ENCODE data around the gene MYH14. TPM values are rescaled to one million over a fixed set of nuclear protein-coding genes. Genes with fewer than 3 reads are reported as not detected.
A peak's percentile ranks its signal among the peaks of the same experiment; 100 is the strongest.

The MYH14 gene
- total RNA-seq, result 91.0 TPM

- peak; percentile 92 for DNase-seq (ENCODE audit: low spot score)
Measured at GRCh38 chr19:50203281-50204080, at the start of gene MYH14. MYH14 (plus strand) TSS chr19:50203622; CDS start chr19:50210366, 6,744 bp downstream.

- DNase-seq (ENCODE audit: low spot score), result no peak
Measured at GRCh38 chr19:50154529-50154928, 48.9 kb upstream of the MYH14 start.

GRCh38 chr19:50155520-50156109, 47.8 kb upstream of the MYH14 start:
- DNase-seq (ENCODE audit: low spot score), result no peak

- DNase-seq (ENCODE audit: low spot score), result no peak
Measured at GRCh38 chr19:50158577-50158976, 44.8 kb upstream of the MYH14 start.

- DNase-seq (ENCODE audit: low spot score), result no peak
Measured at GRCh38 chr19:50159078-50159477, 44.3 kb upstream of the MYH14 start.

- no peak for DNase-seq (ENCODE audit: low spot score)
Measured at GRCh38 chr19:50162988-50163387, 40.4 kb upstream of the MYH14 start, which contains the start of gene IZUMO2. IZUMO2 (minus strand) TSS chr19:50163281; CDS start chr19:50163194, 87 bp downstream.

- DNase-seq (ENCODE audit: low spot score), result no peak
Measured at GRCh38 chr19:50167314-50167721, 36.1 kb upstream of the MYH14 start.

- no peak for DNase-seq (ENCODE audit: low spot score)
Measured at GRCh38 chr19:50171752-50172151, 31.7 kb upstream of the MYH14 start.

- DNase-seq (ENCODE audit: low spot score), result no peak
Measured at GRCh38 chr19:50172726-50173125, 30.7 kb upstream of the MYH14 start.

- peak; percentile 41 for DNase-seq (ENCODE audit: low spot score)
Measured at GRCh38 chr19:50173127-50173526, 30.3 kb upstream of the MYH14 start.

- no peak for DNase-seq (ENCODE audit: low spot score)
Measured at GRCh38 chr19:50174100-50174793, 29.2 kb upstream of the MYH14 start.

- no peak for DNase-seq (ENCODE audit: low spot score)
Measured at GRCh38 chr19:50175924-50176323, 27.5 kb upstream of the MYH14 start.

- no peak for DNase-seq (ENCODE audit: low spot score)
Measured at GRCh38 chr19:50176775-50177174, 26.6 kb upstream of the MYH14 start.

GRCh38 chr19:50178320-50178719, 25.1 kb upstream of the MYH14 start:
- DNase-seq (ENCODE audit: low spot score), result no peak

- no peak for DNase-seq (ENCODE audit: low spot score)
Measured at GRCh38 chr19:50178859-50179537, 24.4 kb upstream of the MYH14 start.

GRCh38 chr19:50181121-50181520, 22.3 kb upstream of the MYH14 start:
- no peak for DNase-seq (ENCODE audit: low spot score)

- DNase-seq (ENCODE audit: low spot score), result no peak
Measured at GRCh38 chr19:50184196-50184595, 19.2 kb upstream of the MYH14 start.

GRCh38 chr19:50187937-50188336, 15.5 kb upstream of the MYH14 start:
- peak; percentile 26 for DNase-seq (ENCODE audit: low spot score)

GRCh38 chr19:50189331-50189730, 14.1 kb upstream of the MYH14 start:
- no peak for DNase-seq (ENCODE audit: low spot score)

- peak; percentile 72 for DNase-seq (ENCODE audit: low spot score)
Measured at GRCh38 chr19:50190439-50190891, 13.0 kb upstream of the MYH14 start.

- peak; percentile 43 for DNase-seq (ENCODE audit: low spot score)
Measured at GRCh38 chr19:50191216-50191615, 12.2 kb upstream of the MYH14 start.

Measured in mucosa of gallbladder (tissue), 1 donor.